GM23248 (cell line): Measurements from ENCODE around the gene SPAM1. TPM values are rescaled to one million over a fixed set of nuclear protein-coding genes. Genes with fewer than 3 reads are reported as not detected.

Source experiments
- DNase-seq: peaks from one replicate; pipeline ENCODE4 v3.0.0-alpha.2; 2015
- H2AFZ ChIP-seq: fragments of 200-600 bp; sonication (generic); 2 replicates; pipeline ENCODE4 v1.6.1; 2016; ENCODE audit warnings: antibody characterized with exemption
- H3F3A ChIP-seq: fragments of 200-600 bp; sonication (generic); 2 replicates; pipeline ENCODE4 v1.6.1; 2016; ENCODE audit warnings: mild to moderate bottlenecking, antibody characterized with exemption, mixed run types; ENCODE audit not compliant: insufficient read depth
- H3K27ac ChIP-seq: fragments of 200-600 bp; sonication (generic); 2 replicates; pipeline ENCODE4 v1.5.1; 2016; ENCODE audit warnings: mild to moderate bottlenecking
- H3K27me3 ChIP-seq: fragments of 200-600 bp; sonication (generic); replicated peaks from 2 replicates; pipeline ENCODE4 v1.6.1; 2016; ENCODE audit warnings: mild to moderate bottlenecking; ENCODE audit not compliant: insufficient read depth
- H3K36me3 ChIP-seq: fragments of 200-600 bp; sonication (generic); 2 replicates; pipeline ENCODE4 v1.6.1; 2016; ENCODE audit warnings: low read depth, mild to moderate bottlenecking
- H3K4me1 ChIP-seq: fragments of 200-600 bp; sonication (generic); 2 replicates; pipeline ENCODE4 v1.6.1; 2016; ENCODE audit warnings: mild to moderate bottlenecking; ENCODE audit not compliant: insufficient read depth
- H3K4me2 ChIP-seq: fragments of 200-600 bp; sonication (generic); one replicate; pipeline ENCODE4 v1.6.1; 2016; ENCODE audit warnings: mild to moderate bottlenecking; ENCODE audit not compliant: unreplicated experiment
- H3K4me3 ChIP-seq: fragments of 200-600 bp; sonication (generic); 2 replicates; pipeline ENCODE4 v1.5.1; 2016; ENCODE audit warnings: mild to moderate bottlenecking
- H3K79me2 ChIP-seq: fragments of 200-600 bp; sonication (generic); 2 replicates; pipeline ENCODE4 v1.6.1; 2016; ENCODE audit warnings: mild to moderate bottlenecking; ENCODE audit not compliant: insufficient read depth
- H3K9ac ChIP-seq: fragments of 200-600 bp; sonication (generic); 2 replicates; pipeline ENCODE4 v1.6.1; 2016; ENCODE audit warnings: mild to moderate bottlenecking
- H3K9me2 ChIP-seq: fragments of 200-600 bp; sonication (generic); 2 replicates; pipeline ENCODE4 v1.6.1; 2016; ENCODE audit warnings: mixed run types, mild to moderate bottlenecking, moderate library complexity; ENCODE audit not compliant: insufficient read depth
- H3K9me3 ChIP-seq: fragments of 200-600 bp; sonication (generic); one replicate; pipeline ENCODE4 v1.6.1; 2017; ENCODE audit warnings: low read depth
- H4K20me1 ChIP-seq: fragments of 200-600 bp; sonication (generic); 2 replicates; pipeline ENCODE4 v1.6.0; 2016; ENCODE audit not compliant: insufficient read depth
- EZH2 ChIP-seq: fragments of 200-600 bp; sonication (generic); IDR thresholded peaks from 2 replicates; pipeline ENCODE4 v1.6.1; 2018; ENCODE audit warnings: antibody characterized with exemption, mild to moderate bottlenecking; ENCODE audit not compliant: insufficient read depth, poor library complexity, severe bottlenecking
- EZH2phosphoT487 ChIP-seq: fragments of 200-600 bp; sonication (generic); IDR thresholded peaks from 2 replicates; pipeline ENCODE4 v1.6.1; 2018; ENCODE audit warnings: antibody characterized with exemption, moderate library complexity, mild to moderate bottlenecking, low read depth; ENCODE audit not compliant: insufficient read depth
- WGBS, 2 experiments: methylation state at CpG; one replicate each; pipeline ENCODE4 v1.1.6; 2015 to 2017; ENCODE audit warnings: low lambda C conversion rate in 2 of 2, low coverage in 1 of 2; ENCODE audit errors: missing lambda C conversion rate in 2 of 2; 5-methylcytosine and 5-hydroxymethylcytosine counted together
- in situ Hi-C: fragments of 300-500 bp; cut with MboI; formaldehyde crosslinking; loops from 2 replicates; pipeline ENCODE4 v1.15.0; 2020
- polyA plus RNA-seq: library from polyadenylated mRNA; unstranded; fragments of >200 nt; fragmentation: Nextera tagmentation; extraction: Ambion mirVana; gene quantifications from 2 replicates; pipeline ENCODE4 v1.2.1, GENCODE V29; 2016
- total RNA-seq: library from RNA; depleted of rRNA; stranded (reverse); fragments of >200 nt; shearing (Covaris generic); gene quantifications from 2 replicates; pipeline ENCODE4 v1.2.3, GENCODE V29; 2014

Gene SPAM1
- total and polyA plus RNA-seq, 2 experiments from 2014 or later = not detected

DNA sequence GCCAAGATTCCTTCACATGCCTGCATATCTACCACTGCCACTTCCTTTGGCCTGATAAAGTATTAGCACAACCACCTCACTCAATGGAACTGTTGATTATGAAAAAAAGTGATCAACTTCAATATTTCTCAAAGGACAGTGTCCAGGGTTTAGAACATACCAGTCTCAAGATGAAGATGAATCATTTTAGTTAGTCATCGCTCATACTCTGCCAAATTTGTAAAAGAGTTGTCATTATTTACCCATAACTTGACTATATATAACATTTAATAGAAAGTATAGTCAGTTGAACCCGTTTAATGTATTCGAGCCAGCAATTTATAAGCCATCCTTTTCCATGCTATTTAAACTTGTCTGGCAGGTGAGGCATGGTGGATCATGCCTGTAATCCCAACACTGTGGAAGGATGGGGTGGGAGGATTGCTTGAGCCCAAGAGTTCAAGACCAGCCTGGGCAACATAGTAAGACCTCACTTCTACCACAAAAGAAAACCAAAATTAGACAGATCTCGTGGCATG is 33.2 kb downstream of the SPAM1 start:
- Histone ChIP-seq H3K9me3 (no peaks in the 10 kb centered on the region), H4K20me1 (no peaks in the 10 kb centered on the region), H3K4me1 (no peaks in the 10 kb centered on the region), H3K27me3 (no peaks in the 10 kb centered on the region), H3K4me3 (no peak overlapping the region), H3F3A (no peaks in the 10 kb centered on the region), H2AFZ (no peak overlapping the region), H3K4me2 (no peak overlapping the region), H3K9me2 (no peaks in the 10 kb centered on the region), H3K27ac (no peak overlapping the region), H3K9ac (no peak overlapping the region), H3K36me3 (no peaks in the 10 kb centered on the region), H3K79me2 (no peaks in the 10 kb centered on the region)
- DNase-seq = no peak
- TF ChIP-seq EZH2 = no peak
- no peak for TF ChIP-seq EZH2phosphoT487
- in situ Hi-C loops = no loop called here
- 12 to 16% methylated on average over 4 of the region's 4 CpGs for WGBS, 2 experiments

DNA sequence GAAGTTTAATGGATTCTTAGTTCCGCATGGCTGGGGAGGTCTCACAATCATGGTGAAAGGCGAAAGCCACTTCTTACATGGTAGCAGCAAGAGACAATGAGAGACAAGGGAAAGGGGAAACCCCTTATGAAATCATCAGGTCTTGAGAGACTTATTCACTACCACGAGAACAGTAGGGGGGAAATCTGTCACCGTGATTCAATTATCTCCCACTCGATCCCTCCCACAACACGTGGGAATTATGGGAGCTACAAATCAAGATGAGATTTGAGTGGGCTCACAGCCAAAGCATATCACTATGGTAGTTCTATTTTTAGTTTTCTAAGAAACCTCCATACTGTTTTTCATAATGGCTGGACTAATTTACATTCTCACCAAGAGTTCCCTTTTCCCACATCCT is 36.7 kb downstream of the SPAM1 start:
- no peaks in the 10 kb centered on the region for H3K27me3 ChIP-seq
- H4K20me1 ChIP-seq = no peaks in the 10 kb centered on the region
- H3K79me2 ChIP-seq = no peaks in the 10 kb centered on the region
- in situ Hi-C loops = no loop called here
- no peak overlapping the region for H2AFZ ChIP-seq
- TF ChIP-seq EZH2phosphoT487 (no peak), EZH2 (no peak)
- no peak overlapping the region for H3K4me2 ChIP-seq
- H3K9me2 ChIP-seq = no peaks in the 10 kb centered on the region
- no peak overlapping the region for H3K9ac ChIP-seq
- H3K36me3 ChIP-seq = no peaks in the 10 kb centered on the region
- no peaks in the 10 kb centered on the region for H3K4me1 ChIP-seq
- no peak for DNase-seq
- H3K4me3 ChIP-seq = no peak overlapping the region
- no peak overlapping the region for H3K27ac ChIP-seq
- 16 to 17% methylated on average over 6 of the region's 6 CpGs for WGBS, 2 experiments
- H3K9me3 ChIP-seq = no peaks in the 10 kb centered on the region
- no peaks in the 10 kb centered on the region for H3F3A ChIP-seq

DNA sequence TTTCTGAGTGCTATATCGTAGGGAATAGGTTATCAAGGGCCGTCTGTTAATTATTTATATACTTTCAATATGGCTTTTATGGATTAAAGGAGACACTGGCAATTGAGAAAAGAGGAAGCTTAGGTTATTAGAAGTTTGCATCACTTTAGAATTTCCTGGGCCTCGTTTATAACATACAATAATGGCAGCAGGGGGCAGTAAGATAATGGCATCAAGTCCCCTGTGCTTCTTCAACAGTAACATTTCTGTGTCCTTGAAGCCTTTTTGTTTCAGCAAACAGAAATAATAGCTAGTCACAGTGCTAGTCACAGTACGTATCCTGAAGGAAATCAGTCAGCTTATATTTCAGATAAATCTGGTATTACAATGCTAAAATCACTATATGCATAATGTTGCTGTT is 41.9 kb downstream of the SPAM1 start:
- Histone ChIP-seq H3K9ac (no peak overlapping the region), H3K9me3 (no peaks in the 10 kb centered on the region), H3K4me1 (no peaks in the 10 kb centered on the region), H4K20me1 (no peaks in the 10 kb centered on the region), H3K9me2 (no peaks in the 10 kb centered on the region), H3K4me3 (no peak overlapping the region), H3K27ac (no peak overlapping the region), H3K79me2 (no peaks in the 10 kb centered on the region), H2AFZ (no peak overlapping the region), H3K36me3 (no peaks in the 10 kb centered on the region), H3F3A (no peaks in the 10 kb centered on the region), H3K27me3 (no peaks in the 10 kb centered on the region), H3K4me2 (no peak overlapping the region)
- TF ChIP-seq EZH2phosphoT487 (no peak), EZH2 (no peak)
- WGBS, 2 experiments = 9 to 10% methylated on average over 4 of the region's 4 CpGs
- in situ Hi-C loops = no loop called here
- no peak for DNase-seq

DNA sequence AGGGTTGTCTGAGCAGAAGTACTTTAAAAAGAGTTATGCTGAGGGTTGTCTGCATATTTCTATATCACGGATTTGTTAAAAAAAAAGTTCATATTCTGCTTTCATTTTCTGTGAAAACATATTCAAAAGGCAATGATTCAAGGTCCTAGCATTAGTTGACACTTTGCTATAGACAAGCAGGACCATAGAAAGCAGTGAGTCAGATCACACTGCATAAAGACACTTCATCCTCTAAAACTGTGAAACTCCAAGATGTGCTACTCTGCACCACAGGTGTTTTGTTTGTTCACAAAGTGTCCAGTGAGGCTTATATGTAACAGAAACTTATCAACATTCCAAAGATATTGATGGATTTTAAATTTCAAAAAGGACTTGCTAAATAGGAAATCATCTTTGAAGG is 47.0 kb downstream of the SPAM1 start:
- Histone ChIP-seq H3K79me2 (no peaks in the 10 kb centered on the region), H3K36me3 (no peaks in the 10 kb centered on the region), H3K4me1 (no peaks in the 10 kb centered on the region), H3K4me3 (no peak overlapping the region), H3F3A (no peaks in the 10 kb centered on the region), H3K9me2 (no peaks in the 10 kb centered on the region), H3K27me3 (no peaks in the 10 kb centered on the region), H3K9me3 (no peaks in the 10 kb centered on the region), H3K4me2 (no peak overlapping the region), H3K27ac (no peak overlapping the region), H4K20me1 (no peaks in the 10 kb centered on the region; the same call in 1 of the 2 replicates), H2AFZ (no peak overlapping the region), H3K9ac (no peak overlapping the region)
- no peak for TF ChIP-seq EZH2
- no peak for TF ChIP-seq EZH2phosphoT487
- DNase-seq = no peak
- in situ Hi-C loops = no loop called here
- WGBS, 2 experiments = 0% methylated on average over 1 of the region's 1 CpG

DNA sequence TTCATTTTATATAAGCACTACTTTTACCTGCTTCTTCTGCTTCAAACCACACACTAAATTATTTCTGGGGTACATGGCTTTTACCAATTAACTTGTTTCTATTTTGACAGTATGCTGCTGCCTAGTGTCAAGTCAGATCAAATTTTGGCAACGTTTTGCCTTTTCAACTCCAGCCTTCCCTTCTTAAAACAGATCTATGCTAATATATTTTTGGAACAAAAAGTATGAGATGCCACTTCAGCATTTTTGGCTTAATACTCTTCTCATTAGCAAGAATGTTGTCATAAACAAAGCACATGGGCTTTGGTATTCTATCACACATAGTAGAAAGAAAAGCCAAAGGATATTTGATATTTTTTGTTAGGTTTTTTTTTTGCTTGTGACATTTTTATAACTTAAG is 47.8 kb downstream of the SPAM1 start:
- no peaks in the 10 kb centered on the region for H3F3A ChIP-seq
- H3K9ac ChIP-seq = no peak overlapping the region
- no peak overlapping the region for H2AFZ ChIP-seq
- H3K27ac ChIP-seq = no peak overlapping the region
- H3K4me3 ChIP-seq = no peak overlapping the region
- no peak for DNase-seq
- no peak overlapping the region for H3K4me2 ChIP-seq
- TF ChIP-seq EZH2 (no peak), EZH2phosphoT487 (no peak)
- 3 to 6% methylated on average over 1 of the region's 1 CpG for WGBS, 2 experiments
- H4K20me1 ChIP-seq = no peaks in the 10 kb centered on the region; the same call in 1 of the 2 replicates
- H3K36me3 ChIP-seq = no peaks in the 10 kb centered on the region
- no peaks in the 10 kb centered on the region for H3K4me1 ChIP-seq
- in situ Hi-C loops = no loop called here
- H3K9me3 ChIP-seq = no peaks in the 10 kb centered on the region
- H3K79me2 ChIP-seq = no peaks in the 10 kb centered on the region
- H3K9me2 ChIP-seq = no peaks in the 10 kb centered on the region
- no peaks in the 10 kb centered on the region for H3K27me3 ChIP-seq
